RCC 7860 (cell line): Measurements from ENCODE around the gene GRAMD1B.

Source experiments
- DNase-seq: peaks from one replicate; pipeline ENCODE4 v3.0.0-alpha.2; 2015; ENCODE audit warnings: low spot score
- FAIRE-seq: peaks from 2 replicates; lab custom pipeline; 2012; peaks lifted over from hg19 to GRCh38; lab: Jason Lieb, UNC

The GRAMD1B gene

GRCh38 chr11:123525511-123525918, 95.4 kb downstream of the GRAMD1B start:
- no peak for FAIRE-seq
- DNase-seq = no peak

- DNase-seq (no peak), FAIRE-seq (no peak)
These were observed 96.1 kb downstream of the GRAMD1B start for GRCh38 chr11:123526027-123526805.

- DNase-seq (no peak), FAIRE-seq (no peak)
These were observed 96.8 kb downstream of the GRAMD1B start for GRCh38 chr11:123526918-123527317.

- DNase-seq = no peak
- no peak for FAIRE-seq
These were observed 97.5 kb downstream of the GRAMD1B start for GRCh38 chr11:123527526-123527925.

- DNase-seq = no peak
- FAIRE-seq = no peak
These were observed 97.9 kb downstream of the GRAMD1B start for GRCh38 chr11:123527947-123528346.

- DNase-seq (no peak), FAIRE-seq (no peak)
These were observed 101.3 kb downstream of the GRAMD1B start for GRCh38 chr11:123531325-123531724.

GRCh38 chr11:123532131-123532530, 102.1 kb downstream of the GRAMD1B start:
- no peak for DNase-seq
- no peak for FAIRE-seq

- FAIRE-seq = no peak
These were observed 105.3 kb downstream of the GRAMD1B start for GRCh38 chr11:123535401-123535800.

GRCh38 chr11:123536690-123537437, 106.8 kb downstream of the GRAMD1B start:
- no peak for FAIRE-seq
- DNase-seq = no peak

More at GRCh38 chr11:123535401-123535800, 105.3 kb downstream of the GRAMD1B start:
- no peak for DNase-seq

- DNase-seq = no peak
- FAIRE-seq = no peak
These were observed 107.7 kb downstream of the GRAMD1B start for GRCh38 chr11:123537726-123538125.

GRCh38 chr11:123543797-123544196, 113.7 kb downstream of the GRAMD1B start:
- DNase-seq = no peak
- FAIRE-seq = no peak

GRCh38 chr11:123544631-123545375, 114.7 kb downstream of the GRAMD1B start:
- FAIRE-seq = no peak
- DNase-seq = no peak

GRCh38 chr11:123545726-123546270, 115.7 kb downstream of the GRAMD1B start:
- FAIRE-seq = no peak
- no peak for DNase-seq

GRCh38 chr11:123546515-123546914, 116.4 kb downstream of the GRAMD1B start:
- DNase-seq (no peak), FAIRE-seq (no peak)

- FAIRE-seq = no peak
- no peak for DNase-seq
These were observed 117.1 kb downstream of the GRAMD1B start for GRCh38 chr11:123547180-123547579.

- FAIRE-seq (no peak), DNase-seq (no peak)
These were observed 118.7 kb downstream of the GRAMD1B start for GRCh38 chr11:123548774-123549173.

GRCh38 chr11:123549926-123550917, 120.2 kb downstream of the GRAMD1B start:
- DNase-seq (no peak), FAIRE-seq (no peak)

- no peak for DNase-seq
- no peak for FAIRE-seq
These were observed 121.0 kb downstream of the GRAMD1B start for GRCh38 chr11:123551079-123551478.

- DNase-seq (no peak), FAIRE-seq (no peak)
These were observed 126.6 kb downstream of the GRAMD1B start for GRCh38 chr11:123556633-123557032.
